GM19455 (cell line): ENCODE data around the gene ERH.
"Not testable (repeated sequence)": the region's sequence is repeated elsewhere in the genome, so short reads cannot be mapped to it uniquely, and the experiment has no call there.

Source experiments
- ATAC-seq: cut with Tn5 transposase; IDR thresholded peaks from one replicate; pipeline ENCODE4 v1.9.1; 2021; ENCODE audit not compliant: unreplicated experiment

The ERH gene

DNA sequence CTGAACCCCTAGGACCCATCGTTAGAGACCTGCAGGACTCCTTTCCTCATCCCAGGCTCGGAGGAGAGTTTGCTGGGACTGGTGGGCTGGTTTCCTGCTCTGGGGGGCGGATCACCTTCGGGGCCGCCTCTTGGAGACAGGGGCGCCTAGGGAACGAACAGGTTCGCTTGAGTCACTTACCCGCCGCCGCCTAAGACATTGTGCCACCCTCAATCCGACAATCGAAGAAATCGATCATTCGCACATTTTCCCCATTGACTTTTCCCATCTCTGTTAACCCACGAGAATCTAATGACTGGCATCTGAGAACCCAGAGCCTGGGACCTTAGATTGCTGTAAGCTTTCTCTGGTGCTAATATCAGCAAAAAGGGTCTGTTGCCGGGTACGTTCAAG lies 715 bp upstream of the ERH start:
- ATAC-seq, result peak; percentile 21

DNA sequence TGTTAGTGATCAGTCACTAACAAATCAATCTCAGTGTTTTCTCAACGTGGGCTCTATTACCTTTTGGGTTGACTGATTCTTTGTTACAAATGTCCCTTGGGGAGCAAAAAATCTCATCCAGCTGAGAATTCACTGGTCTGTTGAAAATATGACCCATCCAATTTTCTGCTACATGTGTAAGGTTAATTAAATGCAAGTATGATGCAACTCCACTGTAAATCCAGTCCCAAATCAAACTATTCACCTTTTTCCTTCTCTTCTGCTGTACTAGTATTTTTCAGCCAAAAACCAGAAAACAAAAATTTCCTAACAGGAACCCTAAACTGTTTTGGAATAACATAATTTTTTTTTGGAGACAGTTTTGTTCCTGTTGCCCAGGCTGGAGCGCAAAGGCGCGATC lies 2.2 kb downstream of the ERH start:
- no peak for ATAC-seq

DNA sequence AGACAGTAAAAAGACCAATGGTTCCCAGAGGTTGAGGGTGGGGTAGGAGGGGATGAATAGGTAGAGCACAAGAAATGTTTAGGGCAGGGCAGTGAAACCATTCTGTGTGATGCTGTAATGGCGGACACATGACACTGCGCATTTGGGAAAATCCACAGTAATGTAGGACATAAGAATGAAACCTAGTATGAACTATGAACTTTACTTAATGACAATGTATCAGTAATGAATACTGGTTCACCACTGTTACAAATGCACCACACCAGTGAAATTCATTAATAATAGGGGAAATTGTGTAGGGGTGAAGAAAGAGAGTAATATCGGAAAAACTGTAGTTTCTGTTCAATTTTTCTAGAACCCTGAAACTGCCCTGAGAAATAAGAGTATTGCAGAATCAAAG lies 5.6 kb downstream of the ERH start:
- ATAC-seq, result no peak

- ATAC-seq, result not testable (repeated sequence)
Observed at GRCh38 chr14:69391400-69391799, 6.7 kb downstream of the ERH start.

- ATAC-seq, result no peak
Observed at GRCh38 chr14:69387311-69387710, 10.8 kb downstream of the ERH start.

DNA sequence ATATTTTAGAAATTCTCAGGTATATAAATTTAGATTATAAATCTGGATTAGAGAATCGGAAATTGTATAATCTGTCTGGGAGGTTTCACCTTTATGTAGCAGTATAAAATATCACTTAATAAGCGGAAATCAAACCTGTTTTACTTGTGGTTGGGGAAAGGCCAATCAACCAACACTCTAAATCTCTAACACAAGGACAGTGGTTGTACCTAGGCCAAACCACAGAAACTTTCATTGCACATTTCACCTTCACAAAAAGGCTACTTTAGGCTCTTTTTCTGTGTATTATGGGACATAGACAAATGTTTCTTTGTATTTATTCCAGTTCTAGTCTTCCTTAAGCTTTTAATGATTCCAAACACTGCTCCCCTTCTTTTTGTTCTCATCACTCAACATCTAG lies 19.8 kb downstream of the ERH start:
- no peak for ATAC-seq

DNA sequence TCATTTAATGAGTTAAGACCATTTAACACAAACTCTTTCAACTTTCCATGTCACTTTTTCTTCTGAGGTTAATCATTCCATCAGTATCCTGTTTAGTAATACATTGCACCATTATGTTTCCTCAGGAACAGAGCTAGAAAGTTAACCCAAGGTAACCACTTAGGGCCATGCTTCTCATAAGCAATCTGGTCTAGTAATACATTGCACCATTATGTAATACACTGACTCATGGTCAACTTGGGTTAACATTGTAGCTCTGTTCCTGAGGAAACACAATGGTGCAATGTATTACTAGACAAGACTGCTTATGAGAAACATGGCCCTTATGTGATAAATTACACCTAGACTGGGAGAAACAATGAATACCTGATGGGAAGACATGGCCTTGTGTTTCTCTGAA lies 21.7 kb downstream of the ERH start:
- no peak for ATAC-seq

DNA sequence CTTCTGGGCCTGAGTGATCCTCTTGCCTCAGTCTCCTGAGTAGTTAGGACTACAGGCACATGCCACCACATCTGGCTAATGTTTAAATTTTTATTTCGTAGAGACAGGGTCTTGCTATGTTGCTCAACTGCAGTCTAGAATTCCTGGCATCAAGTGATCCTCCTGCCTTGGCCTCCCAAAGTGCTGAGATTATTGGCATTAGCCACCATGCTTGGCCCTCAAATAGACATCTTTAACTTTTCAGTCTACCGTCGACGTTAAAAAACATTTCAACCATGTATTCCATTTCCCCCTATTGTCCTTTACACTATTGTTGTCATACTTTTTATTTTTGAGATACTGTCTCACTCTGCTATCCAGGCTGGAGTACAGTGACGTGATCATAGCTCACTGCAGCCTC lies 22.4 kb downstream of the ERH start:
- ATAC-seq, result no peak

- ATAC-seq, result no peak
Observed at GRCh38 chr14:69375182-69375581, 22.9 kb downstream of the ERH start.

DNA sequence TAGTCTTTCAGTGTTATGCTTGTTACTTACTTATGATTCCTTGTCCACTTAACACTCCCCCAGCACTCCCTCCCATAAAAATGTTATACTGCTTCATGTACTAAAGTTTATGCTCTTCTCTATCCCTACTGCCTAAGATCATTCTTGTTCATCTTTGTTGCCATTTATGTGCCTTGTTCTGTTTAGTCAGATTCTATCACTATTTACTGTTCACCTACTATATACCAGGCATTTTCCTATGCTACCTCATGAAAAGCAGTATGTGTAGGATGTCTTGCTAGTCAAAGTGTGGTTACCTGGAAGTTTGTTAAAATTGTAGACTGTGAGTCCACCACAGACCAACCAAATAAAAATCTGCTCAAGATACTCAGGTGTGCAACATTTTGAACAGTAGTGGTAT lies 23.9 kb downstream of the ERH start:
- ATAC-seq, result no peak

GRCh38 chr14:69373104-69373503 lies 25.0 kb downstream of the ERH start:
- ATAC-seq, result no peak

DNA sequence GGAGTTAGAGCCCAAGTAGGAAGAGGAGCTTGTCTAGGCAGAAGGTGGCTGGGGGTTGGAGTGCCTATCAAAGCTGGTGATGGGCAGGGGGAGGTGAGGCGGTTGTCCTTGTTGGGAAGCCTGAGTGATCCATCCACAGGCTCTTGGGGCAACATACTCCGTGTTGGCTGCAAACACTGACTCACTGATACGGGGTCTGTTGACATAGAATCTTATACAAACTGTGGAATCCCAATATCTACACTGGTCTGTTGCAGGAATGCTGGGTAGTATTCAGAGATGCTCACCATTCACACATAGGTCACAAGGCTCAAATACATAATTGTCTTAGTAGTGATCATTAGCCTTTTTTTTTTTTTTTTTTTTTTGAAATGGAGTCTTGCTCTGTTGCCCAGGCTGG lies 26.0 kb downstream of the ERH start:
- no peak for ATAC-seq

DNA sequence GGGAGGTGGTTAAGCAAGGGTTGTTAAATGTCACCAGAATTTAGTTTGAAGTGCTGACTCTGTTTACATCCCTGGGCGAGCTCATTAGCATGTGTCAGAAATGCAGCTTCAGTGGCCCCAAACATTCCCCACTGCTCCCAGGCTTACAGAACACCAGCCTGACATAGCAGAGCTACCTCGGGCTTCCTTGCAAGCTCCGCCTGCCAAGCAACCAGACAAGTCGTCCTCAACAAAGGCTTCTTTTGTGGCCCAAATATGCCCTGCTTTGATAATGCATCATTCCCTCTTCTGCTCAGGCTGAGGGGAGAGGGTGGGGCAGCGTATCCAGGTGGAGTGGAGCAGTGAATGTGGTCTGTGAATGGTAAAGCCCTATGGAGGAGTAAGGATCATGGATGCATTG lies 28.0 kb downstream of the ERH start:
- ATAC-seq, result no peak

DNA sequence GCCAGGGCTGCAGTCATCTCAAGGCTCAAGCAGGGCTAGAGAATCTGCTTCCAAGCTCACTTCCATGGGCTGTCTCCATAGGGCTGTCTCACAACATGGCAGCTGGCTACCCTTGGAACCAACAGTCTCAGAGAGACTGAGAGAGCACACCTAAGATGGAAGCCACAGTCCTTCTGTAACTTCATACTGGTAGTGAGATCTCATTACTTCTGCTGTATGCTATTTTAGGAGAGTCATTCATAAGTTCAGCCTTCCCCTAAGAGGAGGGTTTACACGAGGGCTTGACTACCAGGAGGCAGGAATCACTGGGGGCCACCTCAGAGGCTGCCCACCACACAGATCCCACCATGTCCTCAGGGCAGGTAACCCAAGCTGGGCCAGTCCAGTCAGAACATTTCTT lies 29.7 kb downstream of the ERH start:
- no peak for ATAC-seq

- no peak for ATAC-seq
Observed at GRCh38 chr14:69366761-69367160, 31.3 kb downstream of the ERH start.

DNA sequence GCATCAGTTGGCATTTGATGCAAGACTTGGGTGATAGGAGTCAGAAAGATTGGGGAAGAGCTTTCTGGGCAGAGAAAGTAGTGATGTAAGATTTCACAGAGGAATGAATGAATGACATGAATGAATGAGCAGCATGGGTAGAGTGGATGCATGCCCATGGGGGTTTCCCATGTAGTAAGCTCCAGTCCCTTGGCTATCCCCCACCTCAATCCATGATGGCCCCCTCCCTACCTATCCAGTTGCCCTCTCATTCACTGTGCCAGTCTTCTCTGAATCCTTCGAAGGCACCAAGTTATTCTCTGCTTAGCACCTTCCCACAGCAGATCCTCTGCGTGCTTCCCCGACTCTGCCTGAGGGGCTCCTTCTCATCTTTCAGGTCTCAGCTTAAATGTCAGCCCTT lies 32.0 kb downstream of the ERH start:
- ATAC-seq, result no peak

- no peak for ATAC-seq
Observed at GRCh38 chr14:69364378-69364777, 33.7 kb downstream of the ERH start.

- ATAC-seq, result no peak
Observed at GRCh38 chr14:69363964-69364363, 34.1 kb downstream of the ERH start.

GRCh38 chr14:69363055-69363454 lies 35.0 kb downstream of the ERH start:
- no peak for ATAC-seq

GRCh38 chr14:69360438-69361108 lies 37.5 kb downstream of the ERH start:
- ATAC-seq, result no peak

GRCh38 chr14:69358966-69359365 lies 39.1 kb downstream of the ERH start:
- ATAC-seq, result no peak

DNA sequence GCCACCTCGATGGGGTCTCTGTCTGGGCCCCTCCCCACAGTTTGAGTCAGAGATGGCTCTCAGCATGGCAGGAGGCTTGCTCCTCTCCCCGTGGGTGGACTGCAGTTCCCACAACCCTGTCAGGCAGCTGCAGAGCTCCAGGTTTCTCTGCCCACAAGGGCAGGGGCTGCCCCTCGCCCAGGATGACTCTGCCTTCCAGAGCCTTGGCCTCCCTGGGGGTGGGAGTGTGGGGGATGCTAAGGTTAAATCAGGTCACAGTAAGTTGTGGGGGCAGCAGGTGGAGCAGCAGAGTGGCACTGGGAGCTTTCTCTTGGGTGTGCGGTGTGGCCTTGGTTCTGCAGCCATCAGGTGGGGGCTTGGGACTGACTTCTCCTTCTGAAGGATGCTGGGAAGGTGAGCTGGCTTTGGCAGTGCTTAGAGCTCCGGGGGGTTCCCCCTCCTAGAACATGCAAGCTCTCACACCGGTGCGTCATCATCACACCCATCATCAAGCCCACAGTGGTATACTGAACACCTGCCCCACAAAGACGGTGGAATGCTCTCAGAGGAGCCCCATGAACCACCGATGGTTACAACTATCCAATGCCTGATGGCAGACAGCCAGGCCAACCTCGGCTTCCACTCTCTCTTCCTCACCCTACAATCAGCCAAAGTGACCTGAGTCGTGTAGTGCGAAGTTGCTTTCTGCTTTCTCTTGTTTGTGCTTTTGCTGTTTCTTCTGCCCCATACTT lies 39.7 kb downstream of the ERH start:
- ATAC-seq, result no peak
